K562 (cell line): Measurements from ENCODE around the gene ACKR1. TPM values are rescaled to one million over a fixed set of nuclear protein-coding genes. Genes with fewer than 3 reads are reported as not detected.

Experiments used
- ATAC-seq: fragments of 200-7000 bp; cut with Tn5 transposase; 3 replicates; pipeline ENCODE4 v1.9.1; 2020; ENCODE audit warnings: moderate library complexity
- BruUV-seq: library from RNA; stranded (reverse); fragments of 400-500 nt; replicated peaks from 2 replicates; lab custom pipeline; 2021; lab: Mats Ljungman, UMichigan
- CTCF ChIA-PET: fragments of 300-600 bp; formaldehyde crosslinking; extraction: SDS; loops from one replicate; lab custom pipeline; 2021; ENCODE audit warnings: low intra/inter-chr PET ratio; lab: Yijun Ruan, JAX
- POLR2A ChIA-PET: fragments of 300-600, 350-650 bp; sonication (Branson Sonifier 250); formaldehyde crosslinking; extraction: SDS; loops from one replicate; lab custom pipeline; 2021; ENCODE audit warnings: antibody characterized with exemption, inconsistent platforms; lab: Yijun Ruan, JAX
- DNase-seq, 4 experiments: peaks; one replicate each; pipeline versions ENCODE4 v3.0.0 to v3.0.0-alpha.2; 2011 to 2018; ENCODE audit warnings: low spot score in 3 of 4, mixed read lengths in 3 of 4; ENCODE audit errors: extremely low read depth in 1 of 4
- FAIRE-seq: peaks from 2 replicates; lab custom pipeline; 2011; peaks lifted over from hg19 to GRCh38; lab: Jason Lieb, UNC
- H2AFZ ChIP-seq: 2 replicates; pipeline ENCODE4 v1.6.0; 2011; ENCODE audit warnings: low read depth, low read length, control low read depth, inconsistent platforms
- H3K27ac ChIP-seq: fragments of 200-600 bp; 3 replicates; pipeline ENCODE4 v1.8.0; 2011; ENCODE audit warnings: low read depth, mild to moderate bottlenecking, control low read depth, inconsistent platforms, low read length, moderate library complexity, mixed read lengths; ENCODE audit errors: extremely low read depth
- H3K27me3 ChIP-seq, 2 experiments: fragments of 300-600 bp in 1 of 2; 2 replicates in 1 of 2; 3 replicates in 1 of 2; pipeline versions ENCODE4 v1.6.0 to v1.8.0; 2011; ENCODE audit warnings: inconsistent platforms in 2 of 2, low read length in 2 of 2, mild to moderate bottlenecking in 1 of 2, mixed read lengths in 1 of 2, moderate library complexity in 1 of 2; ENCODE audit not compliant: control insufficient read depth in 2 of 2, insufficient read depth in 2 of 2
- H3K36me3 ChIP-seq: fragments of 300-600 bp; 3 replicates; pipeline ENCODE4 v1.8.0; 2011; ENCODE audit warnings: mild to moderate bottlenecking, low read length, inconsistent platforms; ENCODE audit not compliant: control insufficient read depth, insufficient read depth
- H3K4me1 ChIP-seq, 2 experiments: fragments of 200-600 bp in 1 of 2; replicated peaks in 1 of 2; 2 replicates in 1 of 2; 3 replicates in 1 of 2; pipeline versions ENCODE4 v1.5.1 to v1.8.0; 2011; ENCODE audit warnings: inconsistent platforms in 2 of 2, low read length in 2 of 2, mild to moderate bottlenecking in 1 of 2, mixed read lengths in 1 of 2, moderate library complexity in 1 of 2; ENCODE audit not compliant: control insufficient read depth in 2 of 2, insufficient read depth in 2 of 2
- H3K4me2 ChIP-seq: 2 replicates; pipeline ENCODE4 v1.6.1; 2011; ENCODE audit warnings: low read length, control low read depth, inconsistent platforms, mixed read lengths; ENCODE audit not compliant: insufficient read depth
- H3K4me3 ChIP-seq: fragments of 200-600 bp; sonication (generic), shearing (Covaris generic); 2 replicates; pipeline ENCODE4 v1.5.1; 2016; ENCODE audit warnings: control low read depth, inconsistent platforms
- H3K79me2 ChIP-seq: fragments of 200-600 bp; 3 replicates; pipeline ENCODE4 v1.8.0; 2011; ENCODE audit warnings: low read length, inconsistent platforms; ENCODE audit not compliant: control insufficient read depth, insufficient read depth
- H3K9ac ChIP-seq, 2 experiments: 2 replicates each; pipeline versions ENCODE4 v1.6.0 to v1.6.1; 2011; ENCODE audit warnings: low read depth in 2 of 2, low read length in 2 of 2, control low read depth in 1 of 2, inconsistent platforms in 1 of 2, mild to moderate bottlenecking in 1 of 2, mixed read lengths in 1 of 2; ENCODE audit not compliant: insufficient read depth in 1 of 2
- H3K9me1 ChIP-seq: one replicate; pipeline ENCODE4 v1.6.0; 2011; ENCODE audit warnings: inconsistent platforms, mild to moderate bottlenecking, low read length, moderate library complexity; ENCODE audit not compliant: control insufficient read depth, insufficient read depth
- H3K9me3 ChIP-seq: replicated peaks from 2 replicates; pipeline ENCODE4 v1.5.1; 2011; ENCODE audit warnings: low read depth, low read length, inconsistent platforms; ENCODE audit not compliant: control insufficient read depth, insufficient read depth
- H4K20me1 ChIP-seq: replicated peaks from 2 replicates; pipeline ENCODE4 v1.6.1; 2011; ENCODE audit warnings: low read length, inconsistent platforms, mixed read lengths; ENCODE audit not compliant: control insufficient read depth, insufficient read depth
- HDAC3 ChIP-seq: fragments of 450-650 bp; IDR thresholded peaks from 2 replicates; pipeline ENCODE4 v1.6.1; 2018; ENCODE audit warnings: borderline replicate concordance, mild to moderate bottlenecking, moderate library complexity; ENCODE audit not compliant: partially characterized antibody
- LCOR ChIP-seq: sonication (generic); formaldehyde crosslinking; IDR thresholded peaks from 2 replicates; pipeline ENCODE4 v1.8.0; 2022; ENCODE audit warnings: mild to moderate bottlenecking, missing genetic modification reagents
- NCOA4 ChIP-seq: fragments of 450-650 bp; IDR thresholded peaks from 2 replicates; pipeline ENCODE4 v1.6.1; 2018; ENCODE audit warnings: mild to moderate bottlenecking; ENCODE audit not compliant: partially characterized antibody
- POLR2A ChIP-seq: fragments of 450-650 bp; conservative IDR thresholded peaks from 2 replicates; pipeline ENCODE4 v1.6.1; 2016
- POLR2B ChIP-seq: fragments of 450-650 bp; IDR thresholded peaks from 2 replicates; pipeline ENCODE4 v1.6.1; 2018; ENCODE audit warnings: low read depth; ENCODE audit not compliant: partially characterized antibody
- RAD21 ChIP-seq, 2 experiments: fragments of 250-450 bp in 1 of 2; fragments of 450-650 bp in 1 of 2; sonication (Bioruptor Pico) in 1 of 2; formaldehyde crosslinking in 1 of 2; IDR thresholded peaks in 1 of 2; conservative IDR thresholded peaks in 1 of 2; 2 replicates each; pipeline versions ENCODE4 v1.4.0 to v1.8.0; 2020 to 2022; ENCODE audit warnings: mild to moderate bottlenecking in 2 of 2, moderate library complexity in 1 of 2
- REST ChIP-seq, 2 experiments: fragments of 450-650 bp; formaldehyde crosslinking in 1 of 2; IDR thresholded peaks; 2 replicates each; pipeline versions ENCODE4 v1.4.0 to v1.6.1; 2014 to 2020; ENCODE audit warnings: mild to moderate bottlenecking in 2 of 2, borderline replicate concordance in 1 of 2, low read depth in 1 of 2
- RFX7 ChIP-seq: fragments of 250-450 bp; sonication (Bioruptor Pico); IDR thresholded peaks from 2 replicates; pipeline ENCODE4 v1.5.1; 2021; ENCODE audit warnings: mild to moderate bottlenecking
- SP2 ChIP-seq: IDR thresholded peaks from 2 replicates; pipeline ENCODE4 v1.6.1; 2011; ENCODE audit warnings: mild to moderate bottlenecking, low read depth, low read length, moderate library complexity; ENCODE audit not compliant: poor library complexity, severe bottlenecking; ENCODE audit errors: extremely low read depth
- ZNF347 ChIP-seq: fragments of 450-650 bp; formaldehyde crosslinking; IDR thresholded peaks from 2 replicates; pipeline ENCODE4 v1.4.0; 2020; ENCODE audit warnings: low read depth, mild to moderate bottlenecking, moderate library complexity
- ZNF695 ChIP-seq: fragments of 450-650 bp; formaldehyde crosslinking; IDR thresholded peaks from 2 replicates; pipeline ENCODE4 v1.4.0; 2020; ENCODE audit warnings: mild to moderate bottlenecking, moderate library complexity
- ZNF785 ChIP-seq: fragments of 250-450 bp; sonication (Bioruptor Pico); IDR thresholded peaks from 2 replicates; pipeline ENCODE4 v1.4.0; 2020; ENCODE audit warnings: mild to moderate bottlenecking
- whole genome bisulfite sequencing: fragments of 100-300 bp; shearing (Covaris generic); methylation state at CpG from one replicate; pipeline ENCODE4 v1.1.6; 2016; ENCODE audit warnings: low coverage, mixed read lengths; ENCODE audit not compliant: insufficient coverage; ENCODE audit errors: missing lambda C conversion rate; 5-methylcytosine and 5-hydroxymethylcytosine counted together
- in situ Hi-C: fragments of 300-500 bp; cut with MboI; formaldehyde crosslinking; loops from 4 replicates; pipeline ENCODE4 v1.15.0; 2018; ENCODE audit warnings: inconsistent platforms, mixed read lengths
- intact Hi-C: fragments of 100-400 bp; cut with micrococcal nuclease; formaldehyde crosslinking; loops from 2 replicates; pipeline ENCODE4 v1.14.2; 2022
- polyA plus RNA-seq, 8 experiments: library from polyadenylated mRNA; depleted of rRNA in 4 of 8; stranded (reverse) in 5 of 8; unstranded in 3 of 8; fragments of >200 nt; fragmentation: Nextera tagmentation in 2 of 8; fragmentation: Illumina TruSeq in 1 of 8; extraction: Ambion mirVana in 2 of 8; extraction: Trizol in 1 of 8; gene quantifications; 2 replicates each; pipeline versions ENCODE4 v1.2.1 to v1.2.3, GENCODE V29; 2011 to 2014; ENCODE audit warnings: inconsistent platforms in 1 of 8, missing spikeins in 1 of 8
- total RNA-seq, 7 experiments: library from RNA; depleted of rRNA in 6 of 7; stranded (reverse); fragments of >200 nt in 6 of 7; fragmentation: Illumina TruSeq in 2 of 7; extraction: Trizol in 2 of 7; gene quantifications; 2 replicates each; pipeline versions ENCODE4 v1.2.1 to v1.2.3, GENCODE V29; 2011 to 2021; ENCODE audit warnings: low replicate concordance in 1 of 7

ACKR1 gene
- total and polyA plus RNA-seq, 9 of the 15 experiments (the other 6 are each of a cell fraction or from before 2014, with no cell fraction given): 0.07 to 0.64 (median 0.18) TPM

GRCh38 chr1:159214149-159214760 is 9.6 kb downstream of the ACKR1 start:
- BruUV-seq: no TSS peak
- Histone ChIP-seq H3K9me3 (no peaks in the 10 kb centered on the region), H3K4me3 (no peak overlapping the region), H3K27ac (no peak overlapping the region), H3K9ac (no peak overlapping the region), H3K79me2 (no peaks in the 10 kb centered on the region), H3K27me3 (peaks cover 4 to 12% of the 10 kb centered on the region in 2 experiments; a peak in 2 of 5 replicates), H3K36me3 (no peaks in the 10 kb centered on the region), H4K20me1 (no peaks in the 10 kb centered on the region), H3K9me1 (no peaks in the 10 kb centered on the region), H3K4me1 (no peaks in the 10 kb centered on the region; a peak in 1 of 5 replicates), H2AFZ (no peak overlapping the region), H3K4me2 (no peak overlapping the region)
- in situ Hi-C loops (loop anchor here (5.0 to 10.0 kb wide), 2 partner anchors 52 to 79 kb away; no protein-coding TSS in a partner anchor), intact Hi-C loops (loop anchor here (10.0 kb wide), 1 partner anchor 581 kb away; no protein-coding TSS in a partner anchor)
- DNase-seq: peak; percentile 49 to 72 (median 66)
- FAIRE-seq: peak; percentile 87
- ChIA-PET CTCF (interaction anchor here (1.2 to 6.1 kb wide), 3 partner anchors 53 to 83 kb away, joined by 3 to 90 read pairs (median 10); no protein-coding TSS in a partner anchor), POLR2A (interaction anchor here (0.5 to 1.3 kb wide), 4 partner anchors 16 to 1252 kb away, joined by 3 to 4 read pairs (median 4); no protein-coding TSS in a partner anchor)
- ATAC-seq: peak; percentile 84
- WGBS: 0% methylated on average over 5 of the region's 5 CpGs
- TF ChIP-seq RAD21 (CRISPR knock-in tag; conservative IDR thresholded peaks at IDR 0.05 in 1 of 2, IDR thresholded peaks at IDR 0.05 in 1 of 2): peak; percentile 66 to 77
- peak; percentile 42; the same call in 1 of the 2 replicates for TF ChIP-seq REST (IDR thresholded peaks at IDR 0.05; ENCODE audit: borderline replicate concordance)
- TF ChIP-seq REST (CRISPR knock-in tag; IDR thresholded peaks at IDR 0.05; ENCODE audit: low read depth): no peak
- TF ChIP-seq HDAC3: no peak
- TF ChIP-seq RFX7 (CRISPR knock-in tag): no peak
- no peak for TF ChIP-seq LCOR (CRISPR knock-in tag)
- TF ChIP-seq POLR2B: no peak
- TF ChIP-seq POLR2A: no peak
- no peak for TF ChIP-seq ZNF347
- no peak for TF ChIP-seq ZNF695 (CRISPR knock-in tag)
- TF ChIP-seq NCOA4: no peak
- TF ChIP-seq ZNF785 (CRISPR knock-in tag): no peak
- no peak for TF ChIP-seq SP2
